DMS 273 (cell line): Measurements from ENCODE around the gene CDK3.
A peak's percentile ranks its signal among the peaks of the same experiment; 100 is the strongest.

Experiments used
- DNase-seq: peaks from one replicate; lab custom pipeline; 2025; ENCODE audit not compliant: unreplicated experiment; lab: John Stamatoyannopoulos, UW

The CDK3 gene

GRCh38 chr17:75987041-75987440, 13.6 kb upstream of the CDK3 start:
- DNase-seq = no peak

GRCh38 chr17:75991396-75991795, 9.3 kb upstream of the CDK3 start:
- no peak for DNase-seq

- DNase-seq = no peak
These were observed 5.8 kb upstream of the CDK3 start for GRCh38 chr17:75994802-75995370.

- no peak for DNase-seq
These were observed 5.2 kb upstream of the CDK3 start for GRCh38 chr17:75995385-75995925.

GRCh38 chr17:75996665-75997590, 3.7 kb upstream of the CDK3 start:
- no peak for DNase-seq

- DNase-seq = no peak
These were observed 2.3 kb upstream of the CDK3 start for GRCh38 chr17:75998327-75998795.

- peak; percentile 72 for DNase-seq
These were observed 470 bp upstream of the CDK3 start for GRCh38 chr17:76000016-76000754.

GRCh38 chr17:76002100-76002499, 1.4 kb downstream of the CDK3 start:
- DNase-seq = no peak

GRCh38 chr17:76003915-76004314, 3.3 kb downstream of the CDK3 start:
- no peak for DNase-seq

GRCh38 chr17:76004750-76005262, 4.2 kb downstream of the CDK3 start:
- DNase-seq = no peak

- peak; percentile 98 for DNase-seq
These were observed 4.9 kb downstream of the CDK3 start for GRCh38 chr17:76005263-76006149.

- no peak for DNase-seq
These were observed 6.6 kb downstream of the CDK3 start for GRCh38 chr17:76007131-76007849.

- no peak for DNase-seq
These were observed 7.2 kb downstream of the CDK3 start for GRCh38 chr17:76007850-76008165.

GRCh38 chr17:76008208-76008607, 7.6 kb downstream of the CDK3 start:
- DNase-seq = no peak

- DNase-seq = no peak
These were observed 8.2 kb downstream of the CDK3 start for GRCh38 chr17:76008630-76009425.

GRCh38 chr17:76009447-76009846, 8.8 kb downstream of the CDK3 start:
- DNase-seq = no peak

GRCh38 chr17:76009969-76010661, 9.5 kb downstream of the CDK3 start:
- DNase-seq = no peak

GRCh38 chr17:76011951-76012350, 11.3 kb downstream of the CDK3 start:
- no peak for DNase-seq
